BJ (cell line): ENCODE results near the gene GRB2. TPM values are rescaled to one million over a fixed set of nuclear protein-coding genes. Genes with fewer than 3 reads are reported as not detected.
A peak's percentile ranks its signal among the peaks of the same experiment; 100 is the strongest.
"Not testable (repeated sequence)": the region's sequence is repeated elsewhere in the genome, so short reads cannot be mapped to it uniquely, and the experiment has no call there.

Source experiments
- CTCF ChIA-PET: fragments of 350-600 bp; formaldehyde crosslinking; extraction: SDS; loops from one replicate; lab custom pipeline; 2021; ENCODE audit warnings: antibody characterized with exemption, inconsistent platforms; lab: Yijun Ruan, JAX
- POLR2A ChIA-PET: fragments of 300-600 bp; sonication (Branson Sonifier 250); formaldehyde crosslinking; extraction: SDS; loops from one replicate; lab custom pipeline; 2021; ENCODE audit warnings: antibody characterized with exemption; lab: Charles Lee
- DNase-seq: peaks from one replicate; pipeline ENCODE4 v3.0.0-alpha.2; 2011; ENCODE audit warnings: low read depth
- H3K27me3 ChIP-seq: 2 replicates; pipeline ENCODE4 v1.6.0; 2011; ENCODE audit warnings: low read length; ENCODE audit not compliant: control insufficient read depth, insufficient read depth
- H3K36me3 ChIP-seq: 2 replicates; pipeline ENCODE4 v1.5.1; 2011; ENCODE audit warnings: low read length; ENCODE audit not compliant: control insufficient read depth, insufficient read depth
- H3K4me3 ChIP-seq: 2 replicates; pipeline ENCODE4 v1.5.1; 2011; ENCODE audit warnings: low read depth, mild to moderate bottlenecking, control low read depth, low read length
- CTCF ChIP-seq: IDR thresholded peaks from 2 replicates; pipeline ENCODE4 v1.5.1; 2011; ENCODE audit warnings: low read depth, mild to moderate bottlenecking, control low read depth, inconsistent platforms, low read length, moderate library complexity; ENCODE audit not compliant: insufficient read depth
- polyA plus RNA-seq: library from polyadenylated mRNA; depleted of rRNA; stranded (reverse); fragments of >200 nt; gene quantifications from 2 replicates; pipeline ENCODE4 v1.2.3, GENCODE V29; 2011

Gene GRB2
- polyA plus RNA-seq, 1 experiment = 50.7 TPM

- ChIA-PET POLR2A (interaction anchor here (0.5 to 1.4 kb wide), 3 partner anchors 18 to 228 kb away, joined by 5 to 9 read pairs (median 9); partner anchors contain the start of gene MIF4GD), CTCF (interaction anchor here (0.8 to 1.7 kb wide), 11 partner anchors 11 to 224 kb away, joined by 3 to 11 read pairs (median 4); partner anchors contain the start of genes GGA3, MIF4GD and MRPS7)
- no peak for DNase-seq
- Histone ChIP-seq H3K27me3 (no peaks in the 10 kb centered on the region), H3K4me3 (peak overlapping the region; percentile 95), H3K36me3 (peaks cover 2% of the 10 kb centered on the region; the same call in 1 of the 2 replicates)
- no peak for TF ChIP-seq CTCF
Observed at GRCh38 chr17:75288770-75289114, 116.7 kb downstream of the GRB2 start.

- ChIA-PET CTCF (interaction anchor here (1.5 to 1.7 kb wide), 3 partner anchors 11 to 124 kb away, joined by 6 to 11 read pairs (median 6); no protein-coding TSS in a partner anchor), POLR2A (no interaction called here)
- no peak for TF ChIP-seq CTCF
- peaks cover 2% of the 10 kb centered on the region; the same call in 1 of the 2 replicates for H3K36me3 ChIP-seq
- DNase-seq = no peak
- no peaks in the 10 kb centered on the region for H3K27me3 ChIP-seq
- H3K4me3 ChIP-seq = peak overlapping the region; percentile 95
Observed at GRCh38 chr17:75288359-75288758, 117.1 kb downstream of the GRB2 start.

- ChIA-PET CTCF (interaction anchor here (1.3 kb wide), 1 partner anchor 9 kb away, joined by 3 read pairs; no protein-coding TSS in a partner anchor), POLR2A (no interaction called here)
Observed at GRCh38 chr17:75287221-75287620, 118.3 kb downstream of the GRB2 start.

GRCh38 chr17:75285123-75285522 is 120.4 kb downstream of the GRB2 start:
- POLR2A ChIA-PET = no interaction called here
- DNase-seq = no peak
- CTCF ChIA-PET = interaction anchor here (0.9 to 2.8 kb wide), 2 partner anchors 12 to 15 kb away, joined by 4 to 8 read pairs; partner anchors contain the start of gene MIF4GD
- Histone ChIP-seq H3K36me3 (peaks cover 2% of the 10 kb centered on the region; the same call in 1 of the 2 replicates), H3K27me3 (no peaks in the 10 kb centered on the region), H3K4me3 (no peak overlapping the region)
- no peak for TF ChIP-seq CTCF

More at GRCh38 chr17:75287221-75287620, 118.3 kb downstream of the GRB2 start:
- Histone ChIP-seq H3K36me3 (peaks cover 2% of the 10 kb centered on the region; the same call in 1 of the 2 replicates), H3K4me3 (no peak overlapping the region), H3K27me3 (no peaks in the 10 kb centered on the region)
- no peak for DNase-seq
- no peak for TF ChIP-seq CTCF

GRCh38 chr17:75280189-75280588 is 125.3 kb downstream of the GRB2 start:
- POLR2A ChIA-PET, DNase-seq, H3K36me3 ChIP-seq, H3K27me3 ChIP-seq, H3K4me3 ChIP-seq: not testable (repeated sequence)
- CTCF ChIA-PET = interaction anchor here (2.0 kb wide), 1 partner anchor 9 kb away, joined by 8 read pairs; the partner anchor contains the start of gene MIF4GD
